ENCODE results near the gene RUNX2. TPM values are rescaled to one million over a fixed set of nuclear protein-coding genes. Genes with fewer than 3 reads are reported as not detected.
"Not testable (repeated sequence)": the region's sequence is repeated elsewhere in the genome, so short reads cannot be mapped to it uniquely, and the experiment has no call there.

Gene RUNX2
- total RNA-seq (1 to 10 TPM in 1 of 6 donors, under 1 TPM in 5; 0.09 to 3.8 (median 0.51) TPM), polyA plus RNA-seq (under 1 TPM; 0.11 to 0.21 TPM)

- H3K9me3 ChIP-seq = no peaks in the 10 kb centered on the region
- no peaks in the 10 kb centered on the region for H3K4me1 ChIP-seq
- ATAC-seq = peak in 2 of 4 donors; percentile 43 to 56
- no peak within 1 kb of the TSS for H3K4me3 ChIP-seq
- no peak for FAIRE-seq
- intact Hi-C loops (cut with DNase I) = no loop called here
- H3K27ac ChIP-seq = no peak within 1 kb of the TSS
- no peaks in the 10 kb centered on the region for H3K27me3 ChIP-seq
- no peak for DNase-seq
- 74 to 80% methylated on average over 5 of the region's 5 CpGs for WGBS, 2 donors
- TF ChIP-seq CTCF (IDR thresholded peaks at IDR 0.05) = no peak
- H3K36me3 ChIP-seq = no peaks in the 10 kb centered on the region
Observed at GRCh38 chr6:45327956-45328522, at the start of gene RUNX2. Gene RUNX2 (plus strand): TSS chr6:45328330. CDS start chr6:45328727, 397 bp downstream.

DNA sequence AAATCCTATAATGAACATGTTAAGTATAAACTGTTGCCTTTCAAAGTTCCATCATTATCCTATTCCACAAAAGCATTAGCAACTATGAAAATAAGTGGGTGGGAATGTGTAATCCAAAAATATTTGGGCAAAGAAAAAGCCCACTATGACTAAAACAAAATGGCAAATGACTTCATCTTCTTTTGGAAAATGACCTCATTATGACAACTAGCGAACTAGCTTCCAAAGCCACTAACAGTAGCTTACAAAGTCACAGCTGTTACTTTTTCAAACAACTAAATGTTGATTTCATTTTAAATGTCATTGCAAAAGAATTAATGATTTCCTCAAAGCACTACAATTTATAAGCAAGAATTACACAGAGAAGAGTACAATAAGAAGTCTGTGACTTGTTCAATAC lies 49.8 kb upstream of the RUNX2 start:
- intact Hi-C loops (cut with DNase I) = no loop called here
- Histone ChIP-seq H3K4me1 (no peaks in the 10 kb centered on the region), H3K27ac (no peak overlapping the region), H3K27me3 (no peaks in the 10 kb centered on the region), H3K9me3 (no peaks in the 10 kb centered on the region), H3K4me3 (no peak overlapping the region), H3K36me3 (no peaks in the 10 kb centered on the region)
- FAIRE-seq (no peak), ATAC-seq (no peak), DNase-seq (no peak)
- no peak for TF ChIP-seq CTCF (IDR thresholded peaks at IDR 0.05)
- 93 to 97% methylated on average over 1 of the region's 1 CpG for WGBS, 2 donors

DNA sequence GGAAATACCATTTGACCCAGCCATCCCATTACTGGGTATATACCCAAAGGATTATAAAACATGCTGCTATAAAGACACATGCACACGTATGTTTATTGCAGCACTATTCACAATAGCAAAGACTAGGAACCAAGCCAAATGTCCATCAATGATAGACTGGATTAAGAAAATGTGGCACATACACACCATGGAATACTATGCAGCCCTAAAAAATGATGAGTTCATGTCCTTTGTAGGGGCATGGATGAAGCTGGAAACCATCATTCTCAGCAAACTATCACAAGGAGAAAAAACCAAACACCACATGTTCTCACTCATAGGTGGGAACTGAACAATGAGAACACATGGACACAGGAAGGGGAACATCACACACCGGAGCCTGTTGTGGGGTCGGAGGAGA lies 41.4 kb upstream of the RUNX2 start:
- WGBS, 2 donors = 91 to 95% methylated on average over 3 of the region's 3 CpGs
- DNase-seq; H3K36me3 ChIP-seq; ATAC-seq; H3K27ac ChIP-seq; H3K4me1 ChIP-seq; H3K9me3 ChIP-seq; H3K27me3 ChIP-seq; intact Hi-C loops (cut with DNase I); H3K4me3 ChIP-seq; FAIRE-seq: not testable (repeated sequence)

GRCh38 chr6:45289751-45290514 lies 38.2 kb upstream of the RUNX2 start:
- FAIRE-seq (no peak), DNase-seq (no peak), ATAC-seq (no peak)
- intact Hi-C loops (cut with DNase I) = no loop called here
- no peaks in the 10 kb centered on the region for H3K36me3 ChIP-seq
- H3K4me1 ChIP-seq = no peaks in the 10 kb centered on the region
- no peak overlapping the region for H3K4me3 ChIP-seq
- no peak for TF ChIP-seq CTCF (IDR thresholded peaks at IDR 0.05)
- H3K27ac ChIP-seq = no peak overlapping the region
- 95 to 96% methylated on average over 5 of the region's 5 CpGs for WGBS, 2 donors
- no peaks in the 10 kb centered on the region for H3K27me3 ChIP-seq
- no peaks in the 10 kb centered on the region for H3K9me3 ChIP-seq

GRCh38 chr6:45293306-45293705 lies 34.8 kb upstream of the RUNX2 start:
- no peaks in the 10 kb centered on the region for H3K36me3 ChIP-seq
- no peaks in the 10 kb centered on the region for H3K9me3 ChIP-seq
- no peaks in the 10 kb centered on the region for H3K27me3 ChIP-seq
- 66 to 79% methylated on average over 3 of the region's 3 CpGs for WGBS, 2 donors
- no peak overlapping the region for H3K27ac ChIP-seq
- no peaks in the 10 kb centered on the region for H3K4me1 ChIP-seq
- DNase-seq (no peak), FAIRE-seq (no peak), ATAC-seq (no peak)
- no peak overlapping the region for H3K4me3 ChIP-seq
- no peak for TF ChIP-seq CTCF (IDR thresholded peaks at IDR 0.05)
- intact Hi-C loops (cut with DNase I) = no loop called here

GRCh38 chr6:45294065-45294701 lies 33.9 kb upstream of the RUNX2 start:
- intact Hi-C loops (cut with DNase I); H3K27ac ChIP-seq; FAIRE-seq; H3K27me3 ChIP-seq; ATAC-seq; H3K36me3 ChIP-seq; H3K4me1 ChIP-seq; H3K9me3 ChIP-seq; H3K4me3 ChIP-seq; DNase-seq: not testable (repeated sequence)
- 72 to 73% methylated on average over 1 of the region's 1 CpG for WGBS, 2 donors

Measured in pancreas (tissue), 10 donors.